ENCODE results near the gene SYCE3.

DNA sequence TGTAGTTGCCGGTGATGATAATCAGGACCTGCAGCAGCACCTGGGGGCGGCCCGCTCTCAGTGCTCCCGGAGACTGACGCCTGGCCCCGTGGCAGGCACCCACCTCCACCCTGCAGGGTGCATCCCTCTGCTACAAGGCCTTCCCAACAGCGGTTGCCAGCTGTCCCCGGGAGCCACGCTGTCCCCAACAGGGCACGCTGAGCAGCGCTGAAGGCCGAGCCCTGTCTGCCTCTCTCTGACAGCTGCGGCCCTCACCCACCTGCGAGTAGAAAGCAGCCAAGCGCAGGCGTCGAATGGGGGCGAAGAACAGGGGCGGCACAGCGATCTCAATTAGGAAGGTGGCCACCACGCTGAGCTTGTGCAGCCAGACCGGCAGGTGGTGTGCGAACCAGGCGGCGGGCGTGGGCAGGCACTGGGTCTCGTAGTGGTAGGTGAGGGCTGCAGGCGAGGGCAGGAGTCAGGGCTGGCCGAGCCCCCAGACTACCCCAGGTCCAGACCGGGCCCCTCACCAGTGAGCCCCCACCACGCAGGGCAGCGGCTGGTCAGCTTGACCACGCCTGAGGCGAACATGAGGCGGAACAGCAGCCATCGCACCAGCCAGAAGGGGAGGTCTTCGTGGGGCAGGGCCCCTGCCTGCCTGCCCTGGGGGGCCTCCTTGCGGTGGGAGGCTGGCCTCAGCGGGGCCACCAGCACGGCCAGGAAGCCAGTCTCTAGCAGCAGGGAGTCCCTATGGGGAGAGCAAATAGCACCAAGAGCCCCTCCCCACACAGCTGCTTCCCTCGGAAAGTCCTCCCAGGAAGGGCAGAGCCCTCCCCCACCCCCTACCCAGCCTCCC lies 56.7 kb downstream of the SYCE3 start:
- TF ChIP-seq, protein P1, sequence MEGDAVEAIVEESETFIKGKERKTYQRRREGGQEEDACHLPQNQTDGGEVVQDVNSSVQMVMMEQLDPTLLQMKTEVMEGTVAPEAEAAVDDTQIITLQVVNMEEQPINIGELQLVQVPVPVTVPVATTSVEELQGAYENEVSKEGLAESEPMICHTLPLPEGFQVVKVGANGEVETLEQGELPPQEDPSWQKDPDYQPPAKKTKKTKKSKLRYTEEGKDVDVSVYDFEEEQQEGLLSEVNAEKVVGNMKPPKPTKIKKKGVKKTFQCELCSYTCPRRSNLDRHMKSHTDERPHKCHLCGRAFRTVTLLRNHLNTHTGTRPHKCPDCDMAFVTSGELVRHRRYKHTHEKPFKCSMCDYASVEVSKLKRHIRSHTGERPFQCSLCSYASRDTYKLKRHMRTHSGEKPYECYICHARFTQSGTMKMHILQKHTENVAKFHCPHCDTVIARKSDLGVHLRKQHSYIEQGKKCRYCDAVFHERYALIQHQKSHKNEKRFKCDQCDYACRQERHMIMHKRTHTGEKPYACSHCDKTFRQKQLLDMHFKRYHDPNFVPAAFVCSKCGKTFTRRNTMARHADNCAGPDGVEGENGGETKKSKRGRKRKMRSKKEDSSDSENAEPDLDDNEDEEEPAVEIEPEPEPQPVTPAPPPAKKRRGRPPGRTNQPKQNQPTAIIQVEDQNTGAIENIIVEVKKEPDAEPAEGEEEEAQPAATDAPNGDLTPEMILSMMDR (IDR thresholded peaks at IDR 0.05; ENCODE audit: extremely low read depth in 1 of 2, insufficient read depth in 1 of 2, low read depth in 1 of 2, low read length in 2 of 2) = no peak
- TF ChIP-seq POLR2AphosphoS5 (IDR thresholded peaks at IDR 0.05; ENCODE audit: insufficient read depth, low read depth, low read length) (no peak), POLR2A (IDR thresholded peaks at IDR 0.05; ENCODE audit: low read depth, low read length) (no peak), JUN (IDR thresholded peaks at IDR 0.05; ENCODE audit: borderline replicate concordance, insufficient read depth, insufficient read length, low read depth) (no peak), FOS (IDR thresholded peaks at IDR 0.05; ENCODE audit: borderline replicate concordance, insufficient read depth, low read length) (no peak), EZH2 (IDR thresholded peaks at IDR 0.05; ENCODE audit: borderline replicate concordance, low read depth, low read length, severe bottlenecking) (no peak), MYC (IDR thresholded peaks at IDR 0.05; ENCODE audit: low read depth, low read length) (no peak)
- TF ChIP-seq, protein P2, sequence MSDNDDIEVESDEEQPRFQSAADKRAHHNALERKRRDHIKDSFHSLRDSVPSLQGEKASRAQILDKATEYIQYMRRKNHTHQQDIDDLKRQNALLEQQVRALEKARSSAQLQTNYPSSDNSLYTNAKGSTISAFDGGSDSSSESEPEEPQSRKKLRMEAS (IDR thresholded peaks at IDR 0.05; ENCODE audit: insufficient read depth, insufficient read length) = no peak
